Measurements from ENCODE around the gene ABAT.

The ABAT gene

GRCh38 chr16:8708536-8708935 lies 34.1 kb downstream of the ABAT start:
- Mint-ChIP-seq H3K4me1 (ENCODE audit: low read depth) (peaks cover 4% of the 10 kb centered on the region), H3K27me3 (ENCODE audit: low read depth) (no peaks in the 10 kb centered on the region), H3K27ac (no peak overlapping the region), H3K4me3 (no peak overlapping the region), H3K36me3 (ENCODE audit: low read depth) (no peaks in the 10 kb centered on the region), H3K9me3 (no peaks in the 10 kb centered on the region)
- no peak for DNase-seq (ENCODE audit: low spot score)

- DNase-seq (ENCODE audit: low spot score): no peak
- Mint-ChIP-seq H3K9me3 (no peaks in the 10 kb centered on the region), H3K27me3 (ENCODE audit: low read depth) (no peaks in the 10 kb centered on the region), H3K36me3 (ENCODE audit: low read depth) (no peaks in the 10 kb centered on the region), H3K27ac (no peak overlapping the region), H3K4me1 (ENCODE audit: low read depth) (no peaks in the 10 kb centered on the region), H3K4me3 (no peak overlapping the region)
Measured at GRCh38 chr16:8712589-8713361, 38.4 kb downstream of the ABAT start.

- H3K36me3 Mint-ChIP-seq (ENCODE audit: low read depth): no peaks in the 10 kb centered on the region
- DNase-seq (ENCODE audit: low spot score): no peak
- H3K27ac Mint-ChIP-seq: no peak overlapping the region
- no peaks in the 10 kb centered on the region for H3K4me1 Mint-ChIP-seq (ENCODE audit: low read depth)
- no peaks in the 10 kb centered on the region for H3K9me3 Mint-ChIP-seq
- no peak overlapping the region for H3K4me3 Mint-ChIP-seq
- H3K27me3 Mint-ChIP-seq (ENCODE audit: low read depth): no peaks in the 10 kb centered on the region
Measured at GRCh38 chr16:8713635-8714172, 39.3 kb downstream of the ABAT start.

DNA sequence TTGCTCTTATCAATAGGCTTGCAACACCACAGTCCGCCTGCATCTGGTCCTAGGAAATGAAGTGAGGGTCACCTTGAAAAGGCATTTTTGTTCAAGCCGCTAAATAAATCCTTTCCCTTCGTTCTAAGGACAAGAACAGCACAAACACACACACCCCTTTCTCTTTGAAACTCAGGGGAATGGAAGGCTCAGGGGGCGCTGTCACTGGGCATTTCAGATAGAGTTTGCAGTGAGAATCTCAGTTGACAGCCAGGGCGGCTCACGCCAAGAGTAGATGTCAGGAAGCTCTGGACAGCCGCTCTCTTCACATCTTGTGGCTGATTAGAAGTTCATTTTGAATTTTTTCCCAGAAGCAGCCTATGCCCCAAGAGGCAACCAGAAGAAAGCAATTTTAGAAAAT lies 39.8 kb downstream of the ABAT start:
- Mint-ChIP-seq H3K9me3 (no peaks in the 10 kb centered on the region), H3K27me3 (ENCODE audit: low read depth) (no peaks in the 10 kb centered on the region), H3K4me1 (ENCODE audit: low read depth) (no peaks in the 10 kb centered on the region), H3K4me3 (no peak overlapping the region), H3K27ac (no peak overlapping the region), H3K36me3 (ENCODE audit: low read depth) (no peaks in the 10 kb centered on the region)
- DNase-seq (ENCODE audit: low spot score): no peak

- H3K4me1 Mint-ChIP-seq (ENCODE audit: low read depth): no peaks in the 10 kb centered on the region
- H3K4me3 Mint-ChIP-seq: no peak overlapping the region
Measured at GRCh38 chr16:8714807-8715206, 40.4 kb downstream of the ABAT start.

GRCh38 chr16:8716052-8716451 lies 41.6 kb downstream of the ABAT start:
- no peaks in the 10 kb centered on the region for H3K36me3 Mint-ChIP-seq (ENCODE audit: low read depth)
- H3K27me3 Mint-ChIP-seq (ENCODE audit: low read depth): no peaks in the 10 kb centered on the region
- H3K4me1 Mint-ChIP-seq (ENCODE audit: low read depth): no peaks in the 10 kb centered on the region
- H3K4me3 Mint-ChIP-seq: no peak overlapping the region
- no peak for DNase-seq (ENCODE audit: low spot score)
- H3K27ac Mint-ChIP-seq: no peak overlapping the region
- H3K9me3 Mint-ChIP-seq: no peaks in the 10 kb centered on the region

More at GRCh38 chr16:8714807-8715206, 40.4 kb downstream of the ABAT start:
- Mint-ChIP-seq H3K9me3 (no peaks in the 10 kb centered on the region), H3K27ac (no peak overlapping the region), H3K27me3 (ENCODE audit: low read depth) (no peaks in the 10 kb centered on the region), H3K36me3 (ENCODE audit: low read depth) (no peaks in the 10 kb centered on the region)
- no peak for DNase-seq (ENCODE audit: low spot score)

GRCh38 chr16:8716592-8716991 lies 42.2 kb downstream of the ABAT start:
- DNase-seq (ENCODE audit: low spot score): no peak
- Mint-ChIP-seq H3K4me3 (no peak overlapping the region), H3K27ac (no peak overlapping the region), H3K9me3 (no peaks in the 10 kb centered on the region), H3K27me3 (ENCODE audit: low read depth) (no peaks in the 10 kb centered on the region), H3K36me3 (ENCODE audit: low read depth) (no peaks in the 10 kb centered on the region), H3K4me1 (ENCODE audit: low read depth) (no peaks in the 10 kb centered on the region)

GRCh38 chr16:8717469-8717868 lies 43.1 kb downstream of the ABAT start:
- H3K36me3 Mint-ChIP-seq (ENCODE audit: low read depth): no peaks in the 10 kb centered on the region

GRCh38 chr16:8717892-8718415 lies 43.5 kb downstream of the ABAT start:
- Mint-ChIP-seq H3K9me3 (no peaks in the 10 kb centered on the region), H3K27me3 (ENCODE audit: low read depth) (no peaks in the 10 kb centered on the region), H3K4me3 (no peak overlapping the region), H3K36me3 (ENCODE audit: low read depth) (no peaks in the 10 kb centered on the region), H3K4me1 (ENCODE audit: low read depth) (no peaks in the 10 kb centered on the region), H3K27ac (no peak overlapping the region)
- DNase-seq (ENCODE audit: low spot score): no peak

More at GRCh38 chr16:8717469-8717868, 43.1 kb downstream of the ABAT start:
- no peak for DNase-seq (ENCODE audit: low spot score)
- no peaks in the 10 kb centered on the region for H3K4me1 Mint-ChIP-seq (ENCODE audit: low read depth)
- H3K9me3 Mint-ChIP-seq: no peaks in the 10 kb centered on the region
- H3K4me3 Mint-ChIP-seq: no peak overlapping the region
- no peaks in the 10 kb centered on the region for H3K27me3 Mint-ChIP-seq (ENCODE audit: low read depth)
- no peak overlapping the region for H3K27ac Mint-ChIP-seq

DNA sequence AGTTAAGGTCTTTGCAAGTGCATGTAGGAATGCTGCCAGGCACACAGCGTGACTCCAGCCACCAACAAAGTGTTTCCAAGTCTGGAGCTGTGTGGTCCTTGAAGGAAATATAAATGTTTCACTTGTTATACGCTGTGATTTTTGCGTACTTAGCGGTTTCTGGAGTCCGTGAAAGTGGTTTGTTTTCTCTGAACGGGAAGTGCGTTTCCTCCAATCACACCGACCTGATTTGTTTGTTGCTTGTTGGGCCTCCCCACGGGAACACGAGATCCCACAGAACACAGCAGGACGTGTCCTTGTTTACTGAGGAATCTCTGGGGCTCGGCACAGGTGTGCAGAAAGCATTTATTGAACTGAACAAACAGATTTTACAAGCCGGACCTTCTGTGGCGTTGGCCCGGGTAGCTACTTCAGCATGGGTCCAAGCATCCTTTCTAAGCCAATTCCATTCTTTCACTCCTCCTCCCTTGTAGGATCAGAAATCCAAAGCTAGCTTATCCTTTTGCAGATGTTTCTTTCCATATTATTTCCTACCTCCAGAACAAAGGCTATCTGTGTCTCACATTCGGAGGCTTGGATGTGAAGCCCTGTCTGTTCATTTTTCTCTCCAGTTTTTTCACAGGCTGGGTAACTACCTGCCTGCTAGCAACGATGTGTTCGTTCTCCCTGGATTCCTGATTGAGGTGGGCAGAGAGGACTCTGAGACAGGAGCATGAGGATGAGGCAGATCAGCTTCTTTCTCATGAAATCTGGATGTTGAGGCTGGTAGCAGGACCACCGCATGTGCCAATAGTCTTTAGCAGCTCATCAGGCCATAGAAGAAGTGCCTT lies 44.6 kb downstream of the ABAT start:
- Mint-ChIP-seq H3K4me1 (ENCODE audit: low read depth) (no peaks in the 10 kb centered on the region), H3K4me3 (no peak overlapping the region), H3K9me3 (no peaks in the 10 kb centered on the region), H3K36me3 (ENCODE audit: low read depth) (no peaks in the 10 kb centered on the region), H3K27me3 (ENCODE audit: low read depth) (no peaks in the 10 kb centered on the region), H3K27ac (no peak overlapping the region)
- DNase-seq (ENCODE audit: low spot score): no peak

DNA sequence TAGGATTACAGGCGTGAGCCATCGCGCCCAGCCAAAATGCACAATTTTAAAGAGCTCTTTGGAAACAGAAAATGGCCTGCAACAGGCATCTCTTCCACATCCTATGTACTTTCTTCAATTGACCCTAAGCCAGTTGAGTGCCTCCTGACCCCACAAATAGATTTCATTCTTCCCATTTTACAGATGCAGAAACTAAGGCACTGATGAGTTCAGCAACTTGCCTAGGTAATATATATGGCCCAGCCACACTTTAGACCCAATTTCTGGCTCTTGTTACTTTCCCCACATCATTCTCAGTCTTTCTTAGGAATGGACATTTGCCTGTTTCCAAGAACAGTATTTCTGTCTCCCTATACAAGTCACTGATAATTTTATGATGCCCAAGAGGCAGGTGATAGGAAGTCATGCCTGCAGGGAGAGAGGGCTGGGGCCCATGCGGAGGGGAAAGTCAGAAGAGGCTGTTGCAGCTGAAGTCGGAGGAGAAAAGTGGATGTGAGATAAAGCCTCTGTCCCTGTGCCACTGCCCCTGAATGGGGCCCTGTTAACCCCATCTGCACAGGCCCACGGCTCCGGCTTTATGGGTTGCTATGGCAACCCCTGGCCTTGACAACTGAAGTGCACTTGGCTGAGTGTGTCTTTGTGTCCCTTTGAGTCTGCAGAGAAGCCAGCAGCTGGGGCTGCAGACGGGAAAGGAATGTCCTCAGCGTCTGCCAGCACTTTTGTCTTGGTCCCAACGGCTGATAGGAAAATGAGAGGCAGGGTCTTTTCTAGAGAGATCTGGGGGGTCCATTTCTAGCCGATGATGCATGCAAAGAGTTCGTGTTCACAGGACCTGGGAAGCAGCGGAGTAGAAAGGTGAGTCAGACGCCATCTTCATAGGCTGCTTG lies 45.9 kb downstream of the ABAT start:
- no peak for DNase-seq (ENCODE audit: low spot score)
- Mint-ChIP-seq H3K4me3 (no peak overlapping the region), H3K27me3 (ENCODE audit: low read depth) (no peaks in the 10 kb centered on the region), H3K36me3 (ENCODE audit: low read depth) (no peaks in the 10 kb centered on the region), H3K27ac (no peak overlapping the region), H3K9me3 (no peaks in the 10 kb centered on the region), H3K4me1 (ENCODE audit: low read depth) (no peaks in the 10 kb centered on the region)

GRCh38 chr16:8720967-8721308 lies 46.5 kb downstream of the ABAT start:
- H3K4me3 Mint-ChIP-seq: no peak overlapping the region
- no peaks in the 10 kb centered on the region for H3K4me1 Mint-ChIP-seq (ENCODE audit: low read depth)

DNA sequence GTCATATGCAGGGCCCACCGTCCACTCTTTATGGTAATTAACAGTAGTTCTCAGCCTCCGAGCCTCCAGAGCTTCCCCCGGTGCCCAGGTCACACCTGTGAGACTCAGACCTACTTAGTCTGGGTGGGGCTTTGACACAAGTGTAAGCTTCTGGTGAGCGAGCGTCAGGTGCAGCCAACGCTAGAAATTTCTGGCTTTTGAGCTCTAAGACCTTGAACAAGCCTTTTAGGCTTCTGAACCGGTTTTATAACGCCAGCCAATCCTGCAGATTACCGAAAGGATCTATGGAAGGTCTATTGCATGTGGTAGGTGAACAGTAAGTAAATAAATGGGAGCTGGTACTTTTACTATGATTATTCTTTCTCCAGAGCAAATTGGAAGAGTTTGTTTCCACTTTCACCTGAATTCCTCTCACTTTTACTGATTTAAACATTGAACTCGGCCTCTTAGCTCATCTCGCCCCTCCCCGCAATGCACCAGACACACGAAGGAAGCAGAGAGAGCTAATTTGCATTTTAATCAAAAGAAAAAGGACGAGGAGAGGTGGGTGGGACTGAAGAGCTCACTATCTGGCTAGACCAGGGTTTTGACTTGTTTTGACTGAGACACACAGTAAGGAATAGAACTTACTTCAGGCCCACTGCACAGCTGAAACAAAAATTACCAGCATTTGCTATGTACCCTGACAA lies 47.1 kb downstream of the ABAT start:
- Mint-ChIP-seq H3K27ac (no peak overlapping the region), H3K36me3 (ENCODE audit: low read depth) (no peaks in the 10 kb centered on the region), H3K4me1 (ENCODE audit: low read depth) (no peaks in the 10 kb centered on the region), H3K27me3 (ENCODE audit: low read depth) (no peaks in the 10 kb centered on the region), H3K4me3 (no peak overlapping the region), H3K9me3 (no peaks in the 10 kb centered on the region)
- no peak for DNase-seq (ENCODE audit: low spot score)

More at GRCh38 chr16:8720967-8721308, 46.5 kb downstream of the ABAT start:
- H3K27ac Mint-ChIP-seq: no peak overlapping the region
- no peaks in the 10 kb centered on the region for H3K9me3 Mint-ChIP-seq
- no peaks in the 10 kb centered on the region for H3K36me3 Mint-ChIP-seq (ENCODE audit: low read depth)
- DNase-seq (ENCODE audit: low spot score): no peak
- no peaks in the 10 kb centered on the region for H3K27me3 Mint-ChIP-seq (ENCODE audit: low read depth)

Measured in T-helper 2 cell treated with Interferon-gamma antibody and Interleukin-4, amounts not matched to agents 5 μg/mL and 100 μg/mL, for 36 hours (primary cell).